Measurements from ENCODE around the gene TOMM70.
"Not testable (repeated sequence)": the region's sequence is repeated elsewhere in the genome, so short reads cannot be mapped to it uniquely, and the experiment has no call there.

TOMM70 gene

GRCh38 chr3:100358413-100358812, 42.5 kb downstream of the TOMM70 start:
- ATAC-seq (no peak), DNase-seq (no peak)
- H3K27me3 Mint-ChIP-seq = no peaks in the 10 kb centered on the region
- H3K27ac Mint-ChIP-seq = peak overlapping the region in 1 of 2 donors; percentile 37
- H3K4me1 Mint-ChIP-seq = no peaks in the 10 kb centered on the region
- peaks cover 0 to 5% of the 10 kb centered on the region in 2 donors for H3K9me3 Mint-ChIP-seq
- H3K4me3 Mint-ChIP-seq = no peak overlapping the region

DNA sequence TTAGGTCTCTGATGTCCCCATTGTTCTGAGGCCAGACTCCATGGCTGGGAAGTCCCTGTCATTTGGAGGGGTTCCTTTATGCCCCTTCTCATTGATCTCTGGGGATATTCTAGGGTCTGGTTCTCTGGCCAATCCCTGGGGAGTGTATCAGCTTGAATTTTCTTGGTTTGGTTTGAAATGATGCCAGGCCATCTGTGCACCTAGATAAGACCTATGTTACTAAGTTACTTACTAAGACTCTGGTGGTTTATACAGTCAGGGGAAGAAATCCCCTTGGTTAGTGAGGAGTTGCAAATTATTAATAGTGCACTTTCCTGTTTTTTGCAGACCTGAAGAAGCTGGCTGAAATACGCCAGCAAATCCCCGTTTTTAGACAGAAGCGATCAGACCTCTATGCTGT, 46.0 kb downstream of the TOMM70 start:
- Mint-ChIP-seq H3K27me3 (no peaks in the 10 kb centered on the region), H3K4me3 (no peak overlapping the region), H3K9me3 (no peaks in the 10 kb centered on the region), H3K4me1 (no peaks in the 10 kb centered on the region), H3K27ac (no peak overlapping the region)
- ATAC-seq (no peak), DNase-seq (no peak)

DNA sequence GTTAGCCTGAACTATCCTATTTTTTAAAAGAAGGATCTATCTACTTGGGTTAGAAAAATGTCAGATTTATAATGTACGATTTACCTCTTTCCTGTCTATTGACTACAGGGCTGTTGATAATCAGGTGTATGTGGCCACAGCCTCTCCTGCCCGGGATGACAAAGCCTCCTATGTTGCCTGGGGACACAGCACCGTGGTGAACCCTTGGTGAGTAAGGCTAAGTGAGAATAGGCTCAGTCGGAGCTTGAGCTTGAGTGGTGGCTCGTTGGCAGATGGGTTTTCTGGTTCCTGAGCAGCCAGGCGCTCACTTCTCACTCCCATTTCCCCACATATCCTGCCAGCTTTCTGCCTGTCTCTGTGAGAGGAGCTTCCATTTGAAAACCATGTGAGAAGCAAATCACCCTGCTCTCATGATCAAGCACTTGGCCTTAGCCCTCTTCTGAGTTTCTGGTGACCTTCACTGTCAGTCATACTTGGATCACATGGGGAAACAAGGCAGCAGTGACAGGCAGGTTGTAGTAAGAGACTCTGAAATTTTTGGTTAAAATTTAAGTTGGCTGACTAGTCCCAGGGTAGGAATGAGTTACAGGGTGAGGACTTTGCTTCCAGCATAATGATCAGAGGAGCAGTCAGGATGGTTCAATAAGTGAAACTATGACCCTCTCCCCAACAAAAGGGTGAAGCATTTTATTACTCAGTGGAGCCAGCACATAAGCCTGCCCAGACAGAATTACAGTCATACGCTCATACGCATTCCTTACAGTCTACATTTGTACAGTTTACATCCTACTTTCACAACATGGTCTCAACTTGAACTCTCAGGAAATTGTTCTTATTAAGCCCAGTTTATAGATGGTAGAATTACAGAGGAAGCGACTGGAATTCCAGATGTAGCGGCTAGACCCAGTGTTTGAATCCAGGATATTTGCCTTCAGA, 48.3 kb downstream of the TOMM70 start:
- no peak overlapping the region for H3K4me3 Mint-ChIP-seq
- H3K27me3 Mint-ChIP-seq = no peaks in the 10 kb centered on the region
- DNase-seq = no peak
- no peak for ATAC-seq
- no peak overlapping the region for H3K27ac Mint-ChIP-seq
- no peaks in the 10 kb centered on the region for H3K4me1 Mint-ChIP-seq
- no peaks in the 10 kb centered on the region for H3K9me3 Mint-ChIP-seq

GRCh38 chr3:100351770-100352169, 49.1 kb downstream of the TOMM70 start:
- H3K27ac Mint-ChIP-seq, ATAC-seq: not testable (repeated sequence)

DNA sequence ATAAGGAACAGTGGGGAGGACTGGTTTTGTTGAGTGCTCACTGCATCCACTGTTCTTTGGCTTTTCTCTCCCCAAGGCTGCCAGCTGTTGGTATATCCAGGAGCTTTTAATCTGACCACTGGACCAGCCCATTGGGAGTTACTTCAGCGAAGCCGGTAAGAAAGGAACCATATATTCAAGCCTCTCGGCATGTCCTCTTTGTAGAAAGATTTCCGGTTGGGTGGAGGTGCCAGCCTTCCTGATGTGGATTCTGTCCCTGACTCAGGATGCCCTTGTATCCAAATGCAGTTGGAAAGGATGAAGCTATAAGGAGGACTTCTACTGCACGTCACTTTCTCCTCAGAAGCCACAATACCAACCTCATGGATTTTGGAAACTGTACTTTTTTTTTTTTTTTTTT, 52.2 kb downstream of the TOMM70 start:
- ATAC-seq (no peak), DNase-seq (no peak)
- no peaks in the 10 kb centered on the region for H3K4me1 Mint-ChIP-seq
- no peaks in the 10 kb centered on the region for H3K9me3 Mint-ChIP-seq
- H3K4me3 Mint-ChIP-seq = no peak overlapping the region
- no peaks in the 10 kb centered on the region for H3K27me3 Mint-ChIP-seq
- H3K27ac Mint-ChIP-seq = peak overlapping the region in 1 of 2 donors; percentile 27

More at GRCh38 chr3:100351770-100352169, 49.1 kb downstream of the TOMM70 start:
- H3K27me3 Mint-ChIP-seq, DNase-seq, H3K4me1 Mint-ChIP-seq, H3K4me3 Mint-ChIP-seq, H3K9me3 Mint-ChIP-seq: not testable (repeated sequence)

- H3K27ac Mint-ChIP-seq = no peak overlapping the region
- ATAC-seq (no peak), DNase-seq (no peak)
- H3K4me1 Mint-ChIP-seq = peaks cover 23% of the 10 kb centered on the region
- H3K9me3 Mint-ChIP-seq = no peaks in the 10 kb centered on the region
- no peaks in the 10 kb centered on the region for H3K27me3 Mint-ChIP-seq
- H3K4me3 Mint-ChIP-seq = no peak overlapping the region
These were observed 60.4 kb downstream of the TOMM70 start for GRCh38 chr3:100340527-100340926.

GRCh38 chr3:100339786-100340185, 61.1 kb downstream of the TOMM70 start:
- Mint-ChIP-seq H3K4me3 (no peak overlapping the region), H3K9me3 (no peaks in the 10 kb centered on the region), H3K27ac (no peak overlapping the region), H3K4me1 (peaks cover 29% of the 10 kb centered on the region), H3K27me3 (no peaks in the 10 kb centered on the region)
- no peak for DNase-seq
- no peak for ATAC-seq

- Mint-ChIP-seq H3K4me3 (no peak overlapping the region), H3K27ac (peak overlapping the region in 1 of 2 donors; percentile 77), H3K4me1 (peaks cover 32% of the 10 kb centered on the region), H3K9me3 (no peaks in the 10 kb centered on the region), H3K27me3 (no peaks in the 10 kb centered on the region)
- ATAC-seq = no peak
- no peak for DNase-seq
These were observed 62.0 kb downstream of the TOMM70 start for GRCh38 chr3:100338911-100339310.

GRCh38 chr3:100336229-100336628, 64.7 kb downstream of the TOMM70 start:
- H3K27ac Mint-ChIP-seq, H3K27me3 Mint-ChIP-seq, DNase-seq, ATAC-seq, H3K9me3 Mint-ChIP-seq: not testable (repeated sequence)
- Mint-ChIP-seq H3K4me3 (peak overlapping the region in 1 of 2 donors; percentile 99), H3K4me1 (peaks cover 28% of the 10 kb centered on the region)

- Mint-ChIP-seq H3K9me3 (no peaks in the 10 kb centered on the region), H3K27ac (peak overlapping the region; percentile 96 to 99), H3K27me3 (no peaks in the 10 kb centered on the region), H3K4me3 (peak overlapping the region; percentile 96 to 99), H3K4me1 (peaks cover 28% of the 10 kb centered on the region)
- peak in 1 of 2 donors; percentile 14 for DNase-seq
- ATAC-seq = peak; percentile 31
These were observed 65.5 kb downstream of the TOMM70 start for GRCh38 chr3:100335434-100335833.

GRCh38 chr3:100334488-100335351, 66.2 kb downstream of the TOMM70 start, which contains the start of gene NIT2:
TSS of gene NIT2 (plus strand) at chr3:100334757. CDS start at chr3:100334792, 35 bp downstream.
- Mint-ChIP-seq H3K4me3 (peak within 1 kb of the TSS; percentile 96 to 99), H3K27ac (peak within 1 kb of the TSS; percentile 96 to 99), H3K27me3 (no peaks in the 10 kb centered on the region), H3K4me1 (peaks cover 28% of the 10 kb centered on the region), H3K9me3 (no peaks in the 10 kb centered on the region)
- ATAC-seq = peak; percentile 97
- peak; percentile 77 to 83 for DNase-seq

- Mint-ChIP-seq H3K27ac (peak overlapping the region in 1 of 2 donors; percentile 11), H3K27me3 (no peaks in the 10 kb centered on the region), H3K4me3 (peak overlapping the region; percentile 75 to 82), H3K9me3 (no peaks in the 10 kb centered on the region), H3K4me1 (peaks cover 28% of the 10 kb centered on the region)
- DNase-seq (no peak), ATAC-seq (peak; percentile 50)
These were observed 66.9 kb downstream of the TOMM70 start for GRCh38 chr3:100333970-100334487.

- Mint-ChIP-seq H3K4me3 (no peak overlapping the region), H3K27ac (no peak overlapping the region), H3K27me3 (no peaks in the 10 kb centered on the region), H3K4me1 (peaks cover 23% of the 10 kb centered on the region), H3K9me3 (no peaks in the 10 kb centered on the region)
- ATAC-seq (no peak), DNase-seq (no peak)
These were observed 67.8 kb downstream of the TOMM70 start for GRCh38 chr3:100333051-100333450.

DNA sequence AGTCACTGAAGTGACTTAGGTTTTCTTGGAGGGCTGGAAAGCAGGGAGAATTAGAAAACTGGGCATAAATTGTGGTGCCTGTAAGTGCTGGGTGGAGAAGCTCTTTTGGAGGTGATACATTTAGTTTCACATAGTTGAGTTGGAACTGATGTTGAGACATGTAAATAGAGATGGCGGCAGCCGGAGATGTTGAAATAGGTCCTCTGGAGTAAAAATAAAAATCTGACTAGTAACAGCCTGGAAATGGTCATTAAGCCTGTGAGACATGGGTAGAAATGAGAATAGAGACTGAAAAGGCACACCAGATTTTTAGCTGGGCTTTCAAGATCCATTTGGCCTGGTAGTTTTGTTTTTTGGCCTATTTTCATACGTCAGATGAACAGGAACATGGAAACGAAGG, 69.2 kb downstream of the TOMM70 start:
- no peak for ATAC-seq
- Mint-ChIP-seq H3K27me3 (no peaks in the 10 kb centered on the region), H3K4me1 (peaks cover 21% of the 10 kb centered on the region), H3K4me3 (no peak overlapping the region), H3K9me3 (peaks cover 0 to 9% of the 10 kb centered on the region in 2 donors), H3K27ac (no peak overlapping the region)
- DNase-seq = no peak

GRCh38 chr3:100330651-100331050, 70.2 kb downstream of the TOMM70 start:
- Mint-ChIP-seq H3K4me1 (peaks cover 13% of the 10 kb centered on the region), H3K9me3 (peaks cover 0 to 9% of the 10 kb centered on the region in 2 donors), H3K27me3 (no peaks in the 10 kb centered on the region), H3K27ac (no peak overlapping the region), H3K4me3 (no peak overlapping the region)
- ATAC-seq = no peak
- DNase-seq = no peak
